ENCODE results near the gene C20orf173. TPM values are rescaled to one million over a fixed set of nuclear protein-coding genes. Genes with fewer than 3 reads are reported as not detected.
"Not testable (repeated sequence)": the region's sequence is repeated elsewhere in the genome, so short reads cannot be mapped to it uniquely, and the experiment has no call there.

C20orf173 gene
- total RNA-seq, 3 donors from 2014 or later = not detected

GRCh38 chr20:35551503-35551902 is 22.1 kb upstream of the C20orf173 start:
- no peaks in the 10 kb centered on the region for H3K4me1 ChIP-seq
- intact Hi-C loops (cut with DNase I; ENCODE audit: low total_unique reads) = no loop called here
- H3K4me3 ChIP-seq = no peak overlapping the region
- H3K36me3 ChIP-seq = peaks cover 9% of the 10 kb centered on the region
- no peaks in the 10 kb centered on the region for H3K9me3 ChIP-seq
- H3K27ac ChIP-seq = no peak overlapping the region
- no peak for DNase-seq (ENCODE audit: low spot score in 2 of 2)
- H3K27me3 ChIP-seq = no peaks in the 10 kb centered on the region
- TF ChIP-seq CTCF (IDR thresholded peaks at IDR 0.05) (no peak), POLR2A (IDR thresholded peaks at IDR 0.05) (no peak), POLR2AphosphoS5 (IDR thresholded peaks at IDR 0.05) (no peak)

GRCh38 chr20:35547329-35547728 is 17.9 kb upstream of the C20orf173 start:
- no peak for DNase-seq (ENCODE audit: low spot score in 2 of 2)
- Histone ChIP-seq H3K27ac (no peak overlapping the region), H3K9me3 (no peaks in the 10 kb centered on the region), H3K36me3 (peaks cover 9% of the 10 kb centered on the region), H3K4me1 (no peaks in the 10 kb centered on the region), H3K27me3 (no peaks in the 10 kb centered on the region), H3K4me3 (no peak overlapping the region)
- intact Hi-C loops (cut with DNase I; ENCODE audit: low total_unique reads) = loop anchor here (5.0 kb wide), 1 partner anchor 835 kb away; no protein-coding TSS in a partner anchor
- TF ChIP-seq POLR2A (IDR thresholded peaks at IDR 0.05) = no peak

GRCh38 chr20:35546127-35546526 is 16.7 kb upstream of the C20orf173 start:
- intact Hi-C loops (cut with DNase I; ENCODE audit: low total_unique reads) = loop anchor here (5.0 kb wide), 1 partner anchor 836 kb away; no protein-coding TSS in a partner anchor
- no peak for DNase-seq (ENCODE audit: low spot score in 2 of 2)

GRCh38 chr20:35544941-35545340 is 15.5 kb upstream of the C20orf173 start:
- intact Hi-C loops (cut with DNase I; ENCODE audit: low total_unique reads) = loop anchor here (5.0 kb wide), 1 partner anchor 837 kb away; no protein-coding TSS in a partner anchor
- not testable (repeated sequence) for H3K27ac ChIP-seq; DNase-seq (ENCODE audit: low spot score in 2 of 2); H3K27me3 ChIP-seq; H3K36me3 ChIP-seq; H3K4me3 ChIP-seq; H3K4me1 ChIP-seq; H3K9me3 ChIP-seq

More at GRCh38 chr20:35546127-35546526, 16.7 kb upstream of the C20orf173 start:
- Histone ChIP-seq H3K27ac (no peak overlapping the region), H3K36me3 (peaks cover 9% of the 10 kb centered on the region), H3K4me1 (no peaks in the 10 kb centered on the region), H3K4me3 (no peak overlapping the region), H3K27me3 (no peaks in the 10 kb centered on the region), H3K9me3 (no peaks in the 10 kb centered on the region)
- TF ChIP-seq POLR2AphosphoS5 (IDR thresholded peaks at IDR 0.05) = no peak
- TF ChIP-seq POLR2A (IDR thresholded peaks at IDR 0.05) = no peak
- no peak for TF ChIP-seq CTCF (IDR thresholded peaks at IDR 0.05)

GRCh38 chr20:35544436-35544835 is 15.0 kb upstream of the C20orf173 start:
- Histone ChIP-seq H3K9me3 (no peaks in the 10 kb centered on the region), H3K36me3 (peaks cover 9% of the 10 kb centered on the region), H3K27me3 (no peaks in the 10 kb centered on the region), H3K27ac (no peak overlapping the region), H3K4me3 (no peak overlapping the region), H3K4me1 (no peaks in the 10 kb centered on the region)
- intact Hi-C loops (cut with DNase I; ENCODE audit: low total_unique reads) = no loop called here
- DNase-seq (ENCODE audit: low spot score in 2 of 2) = no peak
- TF ChIP-seq POLR2AphosphoS5 (IDR thresholded peaks at IDR 0.05) (no peak), POLR2A (IDR thresholded peaks at IDR 0.05) (no peak), CTCF (IDR thresholded peaks at IDR 0.05) (no peak)

GRCh38 chr20:35542990-35543389 is 13.5 kb upstream of the C20orf173 start:
- Histone ChIP-seq H3K4me1 (no peaks in the 10 kb centered on the region), H3K4me3 (peak overlapping the region in 1 of 3 donors; percentile 98), H3K36me3 (no peaks in the 10 kb centered on the region), H3K27ac (no peak overlapping the region), H3K9me3 (no peaks in the 10 kb centered on the region), H3K27me3 (no peaks in the 10 kb centered on the region)
- TF ChIP-seq POLR2AphosphoS5 (IDR thresholded peaks at IDR 0.05) = no peak
- TF ChIP-seq CTCF (IDR thresholded peaks at IDR 0.05) = no peak
- no peak for TF ChIP-seq POLR2A (IDR thresholded peaks at IDR 0.05)
- DNase-seq (ENCODE audit: low spot score in 2 of 2) = no peak
- intact Hi-C loops (cut with DNase I; ENCODE audit: low total_unique reads) = no loop called here

Measured in breast epithelium (tissue), 4 donors.